PC-3 (cell line): Measurements from ENCODE around the gene LRRC52. TPM values are rescaled to one million over a fixed set of nuclear protein-coding genes. Genes with fewer than 3 reads are reported as not detected.
A peak's percentile ranks its signal among the peaks of the same experiment; 100 is the strongest.

Experiments
- ATAC-seq: fragments of 200-7000 bp; cut with Tn5 transposase; 2 replicates; pipeline ENCODE4 v1.9.1; 2020; ENCODE audit warnings: mild to moderate bottlenecking, moderate library complexity
- BruUV-seq: library from RNA; stranded (reverse); fragments of 400-500 nt; replicated peaks from 2 replicates; lab custom pipeline; 2021; lab: Mats Ljungman, UMichigan
- CTCF ChIA-PET: fragments of 300-600 bp; sonication (Branson Sonifier 250); formaldehyde crosslinking; loops from one replicate; lab custom pipeline; 2022; ENCODE audit warnings: antibody characterized with exemption; lab: Charles Lee
- POLR2A ChIA-PET: fragments of 300-600 bp; sonication (Branson Sonifier 250); formaldehyde crosslinking; loops from one replicate; lab custom pipeline; 2022; ENCODE audit warnings: antibody characterized with exemption; ENCODE audit not compliant: unreplicated experiment; lab: Charles Lee
- DNase-seq: peaks from one replicate; pipeline ENCODE4 v3.0.0-alpha.2; 2015
- H2AFZ ChIP-seq: fragments of 300-600 bp; sonication (generic); 2 replicates; pipeline ENCODE4 v1.6.0; 2016; ENCODE audit warnings: antibody characterized with exemption, low read length
- H3F3A ChIP-seq: fragments of 300-600 bp; sonication (generic); one replicate; pipeline ENCODE4 v1.6.0; 2017; ENCODE audit warnings: antibody characterized with exemption, low read length, control low read depth, mild to moderate bottlenecking; ENCODE audit not compliant: unreplicated experiment
- H3K27ac ChIP-seq: fragments of 300-600 bp; sonication (generic); 2 replicates; pipeline ENCODE4 v1.5.1; 2016; ENCODE audit warnings: mild to moderate bottlenecking, low read length
- H3K27me3 ChIP-seq: fragments of 300-600 bp; sonication (generic); 2 replicates; pipeline ENCODE4 v1.6.1; 2016; ENCODE audit warnings: low read length, mixed read lengths
- H3K36me3 ChIP-seq: fragments of 300-600 bp; sonication (generic); 2 replicates; pipeline ENCODE4 v1.6.1; 2016; ENCODE audit warnings: low read depth, mixed run types, low read length, mixed read lengths
- H3K4me1 ChIP-seq: fragments of 300-600 bp; sonication (generic); 2 replicates; pipeline ENCODE4 v1.5.1; 2016; ENCODE audit warnings: low read length; ENCODE audit not compliant: insufficient read depth
- H3K4me2 ChIP-seq: fragments of 300-600 bp; sonication (generic); 2 replicates; pipeline ENCODE4 v1.6.0; 2016; ENCODE audit warnings: low read length
- H3K4me3 ChIP-seq: fragments of 300-600 bp; sonication (generic); 2 replicates; pipeline ENCODE4 v1.5.1; 2016; ENCODE audit warnings: mild to moderate bottlenecking, low read length, mixed read lengths
- H3K79me2 ChIP-seq: fragments of 300-600 bp; sonication (generic); 2 replicates; pipeline ENCODE4 v1.6.1; 2017; ENCODE audit warnings: low read length, mixed read lengths
- H3K9ac ChIP-seq: fragments of 300-600 bp; sonication (generic); 2 replicates; pipeline ENCODE4 v1.6.0; 2016; ENCODE audit warnings: mild to moderate bottlenecking, low read length
- H3K9me2 ChIP-seq: fragments of 300-600 bp; sonication (generic); replicated peaks from 2 replicates; pipeline ENCODE4 v1.6.1; 2016; ENCODE audit warnings: mixed run types, low read length, mixed read lengths
- H3K9me3 ChIP-seq: fragments of 300-600 bp; sonication (generic); 2 replicates; pipeline ENCODE4 v1.6.1; 2016; ENCODE audit warnings: low read length, mixed read lengths
- H4K20me1 ChIP-seq: fragments of 300-600 bp; sonication (generic); 2 replicates; pipeline ENCODE4 v1.6.1; 2016; ENCODE audit warnings: low read length, mixed read lengths
- CTCF ChIP-seq: fragments of 300-600 bp; sonication (generic); conservative IDR thresholded peaks from 2 replicates; pipeline ENCODE4 v1.5.1; 2017; ENCODE audit warnings: antibody characterized with exemption, low read depth, mild to moderate bottlenecking, low read length
- EZH2 ChIP-seq: fragments of 300-600 bp; sonication (generic); IDR thresholded peaks from one replicate; pipeline ENCODE4 v1.6.1; 2017; ENCODE audit warnings: antibody characterized with exemption, mild to moderate bottlenecking, low read length; ENCODE audit not compliant: unreplicated experiment
- EZH2phosphoT487 ChIP-seq: fragments of 300-600 bp; sonication (generic); IDR thresholded peaks from 2 replicates; pipeline ENCODE4 v1.6.1; 2018; ENCODE audit warnings: mild to moderate bottlenecking, antibody characterized with exemption, low read length, borderline replicate concordance
- intact Hi-C: fragments of 100-400 bp; cut with micrococcal nuclease; formaldehyde crosslinking; loops from 2 replicates; pipeline ENCODE4 v1.9.0; 2023
- total RNA-seq: library from RNA; depleted of rRNA; stranded (reverse); fragments of >200 nt; gene quantifications from 2 replicates; pipeline ENCODE4 v1.2.3, GENCODE V29; 2014

The LRRC52 gene
- total RNA-seq, 1 experiment from 2014 or later: not detected

GRCh38 chr1:165537356-165538109, 6.3 kb upstream of the LRRC52 start:
- POLR2A ChIA-PET: no interaction called here
- H3K9me3 ChIP-seq: no peaks in the 10 kb centered on the region
- H3K79me2 ChIP-seq: no peaks in the 10 kb centered on the region
- no peaks in the 10 kb centered on the region for H3F3A ChIP-seq
- ATAC-seq (no peak), DNase-seq (no peak)
- no peak overlapping the region for H2AFZ ChIP-seq
- H3K36me3 ChIP-seq: no peaks in the 10 kb centered on the region
- intact Hi-C loops: no loop called here
- CTCF ChIA-PET: no interaction called here
- H3K9me2 ChIP-seq: no peaks in the 10 kb centered on the region
- no peak overlapping the region for H3K4me3 ChIP-seq
- TF ChIP-seq EZH2: no peak
- TF ChIP-seq EZH2phosphoT487: no peak
- TF ChIP-seq CTCF: no peak
- no peak overlapping the region for H3K4me2 ChIP-seq
- H3K27me3 ChIP-seq: peaks cover 45% of the 10 kb centered on the region
- H3K9ac ChIP-seq: no peak overlapping the region
- no TSS peak for BruUV-seq
- H4K20me1 ChIP-seq: no peaks in the 10 kb centered on the region
- no peak overlapping the region for H3K27ac ChIP-seq
- H3K4me1 ChIP-seq: peaks cover 11% of the 10 kb centered on the region

- Histone ChIP-seq H3K4me3 (no peak overlapping the region), H3K4me2 (peak overlapping the region; percentile 4; the same call in 1 of the 2 replicates), H3K36me3 (no peaks in the 10 kb centered on the region), H3F3A (no peaks in the 10 kb centered on the region), H3K4me1 (peaks cover 11% of the 10 kb centered on the region), H3K27ac (no peak overlapping the region), H2AFZ (no peak overlapping the region), H4K20me1 (no peaks in the 10 kb centered on the region), H3K9ac (no peak overlapping the region), H3K9me2 (no peaks in the 10 kb centered on the region), H3K9me3 (no peaks in the 10 kb centered on the region), H3K79me2 (no peaks in the 10 kb centered on the region), H3K27me3 (peaks cover 33% of the 10 kb centered on the region)
- TF ChIP-seq EZH2phosphoT487 (no peak), EZH2 (no peak), CTCF (no peak)
- peak; percentile 84 for DNase-seq
- POLR2A ChIA-PET: no interaction called here
- no TSS peak for BruUV-seq
- peak; percentile 89 for ATAC-seq
- CTCF ChIA-PET: no interaction called here
- intact Hi-C loops: no loop called here
These were observed 4.5 kb upstream of the LRRC52 start for GRCh38 chr1:165539306-165539705.

GRCh38 chr1:165539908-165540307, 3.9 kb upstream of the LRRC52 start:
- Histone ChIP-seq H3K79me2 (no peaks in the 10 kb centered on the region), H3K4me2 (peak overlapping the region; percentile 4; the same call in 1 of the 2 replicates), H4K20me1 (no peaks in the 10 kb centered on the region), H3K9ac (no peak overlapping the region), H3K27me3 (peaks cover 35% of the 10 kb centered on the region), H3K9me3 (no peaks in the 10 kb centered on the region), H3F3A (no peaks in the 10 kb centered on the region), H3K4me3 (no peak overlapping the region), H3K9me2 (no peaks in the 10 kb centered on the region), H3K36me3 (no peaks in the 10 kb centered on the region), H3K27ac (no peak overlapping the region), H2AFZ (no peak overlapping the region), H3K4me1 (peaks cover 11% of the 10 kb centered on the region)
- BruUV-seq: no TSS peak
- DNase-seq (no peak), ATAC-seq (no peak)
- TF ChIP-seq CTCF (no peak), EZH2phosphoT487 (no peak), EZH2 (no peak)
- intact Hi-C loops: no loop called here
- ChIA-PET CTCF (no interaction called here), POLR2A (no interaction called here)
